HepG2 (cell line): Measurements from ENCODE around the gene FIBP. TPM values are rescaled to one million over a fixed set of nuclear protein-coding genes. Genes with fewer than 3 reads are reported as not detected.

Source experiments
- ARNT2 ChIP-seq: sonication (generic); formaldehyde crosslinking; IDR thresholded peaks from 2 replicates; pipeline ENCODE4 v1.8.0; 2022; ENCODE audit warnings: mild to moderate bottlenecking, low read depth, missing genetic modification reagents, moderate library complexity
- CENPX ChIP-seq: sonication (generic); formaldehyde crosslinking; IDR thresholded peaks from 2 replicates; pipeline ENCODE4 v1.9.0; 2021; ENCODE audit warnings: mild to moderate bottlenecking, missing genetic modification reagents, moderate library complexity
- ELF3 ChIP-seq: IDR thresholded peaks from 2 replicates; pipeline ENCODE4 v1.6.1; 2016; ENCODE audit warnings: missing genetic modification reagents, missing compliant biosample characterization
- HMGXB4 ChIP-seq, 2 experiments: sonication (generic) in 1 of 2; formaldehyde crosslinking in 1 of 2; IDR thresholded peaks; 2 replicates each; pipeline versions ENCODE4 v1.4.0 to v1.6.1; 2018 to 2020; ENCODE audit warnings: missing genetic modification reagents in 2 of 2, borderline replicate concordance in 1 of 2, low read depth in 1 of 2, mild to moderate bottlenecking in 1 of 2, missing biosample characterization in 1 of 2
- KDM3A ChIP-seq: IDR thresholded peaks from 2 replicates; pipeline ENCODE4 v1.6.1; 2018; ENCODE audit warnings: low read depth, missing compliant biosample characterization
- SMAD9 ChIP-seq: sonication (generic); formaldehyde crosslinking; IDR thresholded peaks from 2 replicates; pipeline ENCODE4 v1.5.1; 2020; ENCODE audit warnings: mild to moderate bottlenecking, missing genetic modification reagents
- TBP ChIP-seq: sonication (generic); formaldehyde crosslinking; IDR thresholded peaks from 2 replicates; pipeline ENCODE4 v1.5.0; 2020; ENCODE audit warnings: missing genetic modification reagents
- TBX2 ChIP-seq: sonication (generic); formaldehyde crosslinking; IDR thresholded peaks from 2 replicates; pipeline ENCODE4 v1.5.0; 2020; ENCODE audit warnings: missing genetic modification reagents, mild to moderate bottlenecking, borderline replicate concordance
- TOPORS ChIP-seq: sonication (generic); formaldehyde crosslinking; IDR thresholded peaks from 2 replicates; pipeline ENCODE4 v1.8.0; 2023; ENCODE audit warnings: mild to moderate bottlenecking, missing genetic modification reagents
- ZNF10 ChIP-seq: sonication (generic); formaldehyde crosslinking; IDR thresholded peaks from 2 replicates; pipeline ENCODE4 v1.4.0; 2020; ENCODE audit warnings: mild to moderate bottlenecking, low read depth, missing genetic modification reagents, borderline replicate concordance
- ZNF263 ChIP-seq: sonication (generic); formaldehyde crosslinking; IDR thresholded peaks from 2 replicates; pipeline ENCODE4 v1.4.0; 2020; ENCODE audit warnings: missing genetic modification reagents
- ZNF776 ChIP-seq: sonication (generic); formaldehyde crosslinking; IDR thresholded peaks from 2 replicates; pipeline ENCODE4 v1.4.0; 2020; ENCODE audit warnings: mild to moderate bottlenecking, missing genetic modification reagents
- polyA plus RNA-seq, 8 experiments: library from polyadenylated mRNA; depleted of rRNA in 3 of 8; stranded (reverse) in 7 of 8; unstranded in 1 of 8; fragments of >200 nt; fragmentation: Illumina TruSeq in 4 of 8; extraction: Trizol in 4 of 8; gene quantifications; 2 replicates each; pipeline versions ENCODE4 v1.2.1 to v1.2.3, GENCODE V29; 2011 to 2016; ENCODE audit warnings: low read depth in 4 of 8, missing spikeins in 1 of 8, mixed read lengths in 1 of 8; ENCODE audit not compliant: insufficient read depth in 1 of 8
- total RNA-seq, 5 experiments: library from RNA; depleted of rRNA; stranded (reverse); fragments of >200 nt; fragmentation: Illumina TruSeq; extraction: Trizol; gene quantifications; 2 replicates each; pipeline ENCODE4 v1.2.3, GENCODE V29; 2016; ENCODE audit warnings: low read depth in 1 of 5

Gene FIBP
- total and polyA plus RNA-seq, 2 of the 13 experiments (the other 11 are each of a cell fraction or from before 2014, with no cell fraction given), result 42.9 to 62.1 TPM

- TF ChIP-seq TBP (CRISPR knock-in tag) (peak; percentile 44; the same call in 1 of the 2 replicates), ZNF263 (CRISPR knock-in tag) (no peak; the same call in none of the 2 replicates), ZNF10 (CRISPR knock-in tag) (no peak), KDM3A (CRISPR knock-in tag) (peak; percentile 74), SMAD9 (CRISPR knock-in tag) (no peak), ELF3 (CRISPR knock-in tag) (peak; percentile 45; the same call in 1 of the 2 replicates), TBX2 (CRISPR knock-in tag) (peak; percentile 65), ZNF776 (CRISPR knock-in tag) (peak; percentile 87; the same call in 1 of the 2 replicates), CENPX (no peak), ARNT2 (peak; percentile 55; the same call in 1 of the 2 replicates), TOPORS (no peak), HMGXB4 (CRISPR knock-in tag; IDR thresholded peaks at IDR 0.05; ENCODE audit: borderline replicate concordance in 1 of 2, low read depth in 1 of 2) (peak; percentile 97)
Observed at GRCh38 chr11:65860278-65861164, 27.8 kb downstream of the FIBP start, which contains the start of gene MUS81 (continued).
